ENCODE results near the gene FMO1. TPM values are rescaled to one million over a fixed set of nuclear protein-coding genes. Genes with fewer than 3 reads are reported as not detected.
A peak's percentile ranks its signal among the peaks of the same experiment; 100 is the strongest.
"Not testable (repeated sequence)": the region's sequence is repeated elsewhere in the genome, so short reads cannot be mapped to it uniquely, and the experiment has no call there.

FMO1 gene
- total RNA-seq, 1 donor from 2014 or later, result not detected

GRCh38 chr1:171279234-171279633 is 30.9 kb downstream of the FMO1 start:
- Histone ChIP-seq H3K27me3 (ENCODE audit: control insufficient read depth, insufficient read depth, low read length) (no peaks in the 10 kb centered on the region), H3K4me3 (ENCODE audit: low read depth, low read length) (no peak overlapping the region), H3K36me3 (ENCODE audit: control insufficient read depth, insufficient read depth, low read length) (no peaks in the 10 kb centered on the region)
- FAIRE-seq, result no peak
- no peak for DNase-seq (ENCODE audit: low read depth)
- TF ChIP-seq, protein P1, sequence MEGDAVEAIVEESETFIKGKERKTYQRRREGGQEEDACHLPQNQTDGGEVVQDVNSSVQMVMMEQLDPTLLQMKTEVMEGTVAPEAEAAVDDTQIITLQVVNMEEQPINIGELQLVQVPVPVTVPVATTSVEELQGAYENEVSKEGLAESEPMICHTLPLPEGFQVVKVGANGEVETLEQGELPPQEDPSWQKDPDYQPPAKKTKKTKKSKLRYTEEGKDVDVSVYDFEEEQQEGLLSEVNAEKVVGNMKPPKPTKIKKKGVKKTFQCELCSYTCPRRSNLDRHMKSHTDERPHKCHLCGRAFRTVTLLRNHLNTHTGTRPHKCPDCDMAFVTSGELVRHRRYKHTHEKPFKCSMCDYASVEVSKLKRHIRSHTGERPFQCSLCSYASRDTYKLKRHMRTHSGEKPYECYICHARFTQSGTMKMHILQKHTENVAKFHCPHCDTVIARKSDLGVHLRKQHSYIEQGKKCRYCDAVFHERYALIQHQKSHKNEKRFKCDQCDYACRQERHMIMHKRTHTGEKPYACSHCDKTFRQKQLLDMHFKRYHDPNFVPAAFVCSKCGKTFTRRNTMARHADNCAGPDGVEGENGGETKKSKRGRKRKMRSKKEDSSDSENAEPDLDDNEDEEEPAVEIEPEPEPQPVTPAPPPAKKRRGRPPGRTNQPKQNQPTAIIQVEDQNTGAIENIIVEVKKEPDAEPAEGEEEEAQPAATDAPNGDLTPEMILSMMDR (IDR thresholded peaks at IDR 0.05; ENCODE audit: insufficient read depth, low read length, severe bottlenecking), result no peak

DNA sequence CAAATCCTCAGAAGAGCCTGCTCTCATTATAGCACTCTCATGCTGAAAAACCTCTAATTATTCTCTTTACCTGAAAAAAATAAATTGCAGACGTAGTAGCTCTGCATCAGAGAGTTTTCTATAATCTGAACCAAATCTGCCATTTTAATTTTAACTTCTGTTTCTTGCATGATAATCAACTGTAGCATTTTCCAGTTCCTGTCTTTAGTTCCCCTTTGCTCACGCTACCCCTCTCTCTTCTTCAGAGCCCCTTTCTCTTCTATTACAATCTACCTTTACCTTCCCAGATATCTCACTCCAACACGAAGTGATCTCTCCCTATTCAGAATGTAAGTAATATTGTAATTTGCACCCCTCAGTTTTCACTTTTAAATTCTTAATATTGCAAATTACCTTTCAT is 31.4 kb downstream of the FMO1 start:
- FAIRE-seq, result no peak
- DNase-seq (ENCODE audit: low read depth), result no peak
- Histone ChIP-seq H3K27me3 (ENCODE audit: control insufficient read depth, insufficient read depth, low read length) (no peaks in the 10 kb centered on the region), H3K36me3 (ENCODE audit: control insufficient read depth, insufficient read depth, low read length) (no peaks in the 10 kb centered on the region), H3K4me3 (ENCODE audit: low read depth, low read length) (no peak overlapping the region)
- TF ChIP-seq, protein P1 (IDR thresholded peaks at IDR 0.05; ENCODE audit: insufficient read depth, low read length, severe bottlenecking), result no peak

- Histone ChIP-seq H3K36me3 (ENCODE audit: control insufficient read depth, insufficient read depth, low read length) (no peaks in the 10 kb centered on the region), H3K4me3 (ENCODE audit: low read depth, low read length) (no peak overlapping the region), H3K27me3 (ENCODE audit: control insufficient read depth, insufficient read depth, low read length) (no peaks in the 10 kb centered on the region)
- peak; percentile 43 for FAIRE-seq
- TF ChIP-seq, protein P1 (IDR thresholded peaks at IDR 0.05; ENCODE audit: insufficient read depth, low read length, severe bottlenecking), result no peak
- no peak for DNase-seq (ENCODE audit: low read depth)
Observed at GRCh38 chr1:171280599-171280998, 32.3 kb downstream of the FMO1 start.

DNA sequence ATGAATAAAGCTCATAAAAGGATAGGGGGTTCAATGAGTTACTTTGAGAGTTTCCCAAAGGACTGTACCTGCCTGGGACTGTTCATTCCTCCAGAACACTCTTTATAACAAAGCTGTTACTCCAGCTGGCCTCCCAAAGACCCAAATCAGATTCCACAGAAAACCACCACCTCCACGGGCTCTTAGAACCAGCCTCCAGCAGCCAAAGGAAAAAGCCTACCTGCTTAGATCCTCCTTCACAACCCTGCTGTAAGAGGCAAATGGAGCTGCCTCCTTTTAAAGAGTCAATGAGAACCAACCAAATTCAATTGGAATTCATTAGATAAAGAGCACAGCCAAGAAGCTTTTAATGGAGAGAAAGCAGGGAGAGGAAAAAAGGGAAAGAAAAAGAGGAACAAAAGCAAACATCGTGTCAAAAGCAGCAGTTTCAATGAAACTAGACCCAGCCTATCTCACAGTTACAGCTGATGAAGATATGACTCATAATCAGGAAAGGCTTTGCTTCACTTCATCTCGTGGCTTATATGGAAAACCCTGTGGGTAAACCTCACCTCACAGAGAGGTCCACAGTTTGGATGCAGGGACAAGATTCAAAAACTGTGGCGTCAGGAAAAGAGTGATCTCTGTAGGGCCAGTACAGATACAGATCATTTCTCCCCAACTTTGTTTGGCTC is 37.9 kb downstream of the FMO1 start:
- Histone ChIP-seq H3K27me3 (ENCODE audit: control insufficient read depth, insufficient read depth, low read length) (no peaks in the 10 kb centered on the region), H3K36me3 (ENCODE audit: control insufficient read depth, insufficient read depth, low read length) (no peaks in the 10 kb centered on the region), H3K4me3 (ENCODE audit: low read depth, low read length) (no peak overlapping the region)
- DNase-seq (ENCODE audit: low read depth) (peak; percentile 74), FAIRE-seq (peak; percentile 36)
- TF ChIP-seq, protein P1 (IDR thresholded peaks at IDR 0.05; ENCODE audit: insufficient read depth, low read length, severe bottlenecking), result no peak

DNA sequence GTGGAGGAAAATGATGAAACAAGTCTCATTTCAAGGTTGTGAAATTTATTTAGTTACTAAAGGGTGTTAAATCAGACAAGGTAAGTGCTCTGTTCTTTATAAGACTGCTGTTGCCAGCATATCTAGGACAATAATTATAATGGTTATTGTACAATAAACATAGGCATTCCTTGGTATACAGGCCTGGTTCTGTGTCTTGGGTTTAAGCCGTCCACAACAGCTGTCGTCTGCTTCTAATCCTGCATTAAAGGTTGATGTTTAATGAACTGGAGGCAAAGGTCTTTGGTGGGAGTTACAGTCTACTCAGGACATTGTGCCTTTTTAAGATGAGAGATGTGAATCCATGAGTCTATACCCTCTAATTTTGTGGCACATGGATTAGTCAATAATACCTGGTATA is 42.3 kb downstream of the FMO1 start:
- FAIRE-seq (no peak), DNase-seq (ENCODE audit: low read depth) (no peak)
- Histone ChIP-seq H3K4me3 (ENCODE audit: low read depth, low read length) (no peak overlapping the region), H3K36me3 (ENCODE audit: control insufficient read depth, insufficient read depth, low read length) (no peaks in the 10 kb centered on the region), H3K27me3 (ENCODE audit: control insufficient read depth, insufficient read depth, low read length) (no peaks in the 10 kb centered on the region)
- TF ChIP-seq, protein P1 (IDR thresholded peaks at IDR 0.05; ENCODE audit: insufficient read depth, low read length, severe bottlenecking), result no peak

- FAIRE-seq (no peak), DNase-seq (ENCODE audit: low read depth) (no peak)
- no peaks in the 10 kb centered on the region for H3K36me3 ChIP-seq (ENCODE audit: control insufficient read depth, insufficient read depth, low read length)
- no peak overlapping the region for H3K4me3 ChIP-seq (ENCODE audit: low read depth, low read length)
- no peaks in the 10 kb centered on the region for H3K27me3 ChIP-seq (ENCODE audit: control insufficient read depth, insufficient read depth, low read length)
- TF ChIP-seq, protein P1 (IDR thresholded peaks at IDR 0.05; ENCODE audit: insufficient read depth, low read length, severe bottlenecking), result no peak
Observed at GRCh38 chr1:171292799-171293198, 44.5 kb downstream of the FMO1 start.

DNA sequence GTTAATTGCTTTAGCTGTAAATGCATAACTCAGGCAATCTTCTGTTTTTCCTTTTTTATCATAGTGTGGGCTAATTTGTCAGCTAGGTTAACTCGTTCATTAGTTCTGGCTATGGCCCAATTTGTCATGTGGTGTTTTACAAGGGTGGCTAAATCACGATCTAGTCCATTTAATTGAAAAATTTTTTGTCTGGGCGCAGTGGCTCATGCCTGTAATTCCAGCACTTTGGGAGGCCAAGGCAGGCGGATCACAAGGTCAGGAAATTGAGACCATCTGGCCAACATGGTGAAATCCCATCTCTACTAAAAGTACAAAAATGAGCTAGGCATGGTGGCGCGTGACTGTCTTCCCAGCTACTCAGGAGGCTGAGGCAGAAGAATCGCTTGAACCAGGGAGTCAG is 47.1 kb downstream of the FMO1 start:
- H3K36me3 ChIP-seq (ENCODE audit: control insufficient read depth, insufficient read depth, low read length); DNase-seq (ENCODE audit: low read depth); H3K27me3 ChIP-seq (ENCODE audit: control insufficient read depth, insufficient read depth, low read length); FAIRE-seq; H3K4me3 ChIP-seq (ENCODE audit: low read depth, low read length): not testable (repeated sequence)

All from bronchial epithelial cell (primary cell).